Astrocyte (in vitro differentiated cells and primary cell): ENCODE measurements around the gene SCT. TPM values are rescaled to one million over a fixed set of nuclear protein-coding genes. Genes with fewer than 3 reads are reported as not detected.

Experiments used
- DNase-seq: peaks from one replicate; pipeline ENCODE4 v3.0.0-alpha.2; 2010; ENCODE audit warnings: low read depth
- FAIRE-seq: peaks from 2 replicates; lab custom pipeline; 2011; peaks lifted over from hg19 to GRCh38; lab: Jason Lieb, UNC
- H2AFZ ChIP-seq: 2 replicates; pipeline ENCODE4 v1.6.0; 2012; ENCODE audit warnings: low read depth, low read length, inconsistent platforms
- H3K27ac ChIP-seq: 2 replicates; pipeline ENCODE4 v1.5.1; 2011; ENCODE audit warnings: low read depth, low read length, inconsistent platforms
- H3K27me3 ChIP-seq: 2 replicates; pipeline ENCODE4 v1.6.0; 2011; ENCODE audit warnings: low read length, inconsistent platforms; ENCODE audit not compliant: insufficient read depth
- H3K36me3 ChIP-seq: 2 replicates; pipeline ENCODE4 v1.5.1; 2011; ENCODE audit warnings: low read length, inconsistent platforms; ENCODE audit not compliant: insufficient read depth
- H3K4me1 ChIP-seq: 2 replicates; pipeline ENCODE4 v1.5.1; 2011; ENCODE audit warnings: low read length, inconsistent platforms; ENCODE audit not compliant: insufficient read depth
- H3K4me2 ChIP-seq: 2 replicates; pipeline ENCODE4 v1.6.0; 2012; ENCODE audit warnings: low read length, inconsistent platforms
- H3K4me3 ChIP-seq: 2 replicates; pipeline ENCODE4 v1.5.1; 2011; ENCODE audit warnings: low read depth, mild to moderate bottlenecking, low read length, inconsistent platforms; ENCODE audit not compliant: insufficient read depth
- H3K79me2 ChIP-seq: 2 replicates; pipeline ENCODE4 v1.6.0; 2012; ENCODE audit warnings: mild to moderate bottlenecking, low read length, inconsistent platforms; ENCODE audit not compliant: insufficient read depth
- H3K9ac ChIP-seq: 2 replicates; pipeline ENCODE4 v1.6.0; 2012; ENCODE audit warnings: mild to moderate bottlenecking, low read length, inconsistent platforms
- H3K9me3 ChIP-seq: 2 replicates; pipeline ENCODE4 v1.5.1; 2012; ENCODE audit warnings: low read depth, mild to moderate bottlenecking, low read length, inconsistent platforms; ENCODE audit not compliant: insufficient read depth
- H4K20me1 ChIP-seq: 2 replicates; pipeline ENCODE4 v1.6.0; 2012; ENCODE audit warnings: low read length, inconsistent platforms; ENCODE audit not compliant: insufficient read depth
- H3K27ac Mint-ChIP-seq: one replicate; pipeline ENCODE4 v1.8.0; 2021; ENCODE audit warnings: mild to moderate bottlenecking, mixed read lengths; ENCODE audit not compliant: unreplicated experiment
- H3K27me3 Mint-ChIP-seq: one replicate; pipeline ENCODE4 v1.8.0; 2021; ENCODE audit warnings: low read depth, mixed read lengths; ENCODE audit not compliant: unreplicated experiment
- H3K36me3 Mint-ChIP-seq: one replicate; pipeline ENCODE4 v1.8.0; 2021; ENCODE audit warnings: low read depth, mixed read lengths; ENCODE audit not compliant: unreplicated experiment
- H3K4me1 Mint-ChIP-seq: one replicate; pipeline ENCODE4 v1.8.0; 2021; ENCODE audit warnings: low read depth, mixed read lengths; ENCODE audit not compliant: unreplicated experiment
- H3K4me3 Mint-ChIP-seq: one replicate; pipeline ENCODE4 v1.8.0; 2021; ENCODE audit warnings: mild to moderate bottlenecking, moderate library complexity, mixed read lengths; ENCODE audit not compliant: unreplicated experiment
- H3K9me3 Mint-ChIP-seq: one replicate; pipeline ENCODE4 v1.8.0; 2021; ENCODE audit warnings: mild to moderate bottlenecking, mixed read lengths; ENCODE audit not compliant: unreplicated experiment
- CTCF ChIP-seq: IDR thresholded peaks from 2 replicates; pipeline ENCODE4 v1.5.1; 2011; ENCODE audit warnings: low read depth, mild to moderate bottlenecking, inconsistent platforms, low read length, moderate library complexity; ENCODE audit not compliant: insufficient read depth
- EZH2 ChIP-seq: IDR thresholded peaks from 2 replicates; pipeline ENCODE4 v1.6.1; 2012; ENCODE audit warnings: mild to moderate bottlenecking, low read length, inconsistent platforms; ENCODE audit not compliant: insufficient read depth
- total RNA-seq: library from RNA; stranded (reverse); gene quantifications from 2 replicates; pipeline ENCODE4 v1.2.1, GENCODE V29; 2021

Gene SCT
- total RNA-seq, 1 donor from 2014 or later, result 2.0 TPM

- Mint-ChIP-seq H3K27ac (no peak overlapping the region), H3K27me3 (peaks cover 2% of the 10 kb centered on the region), H3K4me1 (peaks cover 6% of the 10 kb centered on the region), H3K9me3 (no peaks in the 10 kb centered on the region), H3K36me3 (peaks cover 9% of the 10 kb centered on the region), H3K4me3 (peak overlapping the region; percentile 71)
- Histone ChIP-seq H3K4me1 (peaks cover 11% of the 10 kb centered on the region), H4K20me1 (peaks cover 44% of the 10 kb centered on the region), H2AFZ (no peak overlapping the region), H3K79me2 (no peaks in the 10 kb centered on the region), H3K27me3 (peaks cover 14% of the 10 kb centered on the region), H3K4me3 (peak overlapping the region; percentile 19), H3K36me3 (no peaks in the 10 kb centered on the region), H3K4me2 (peak overlapping the region; percentile 65), H3K9ac (peak overlapping the region; percentile 8), H3K9me3 (no peaks in the 10 kb centered on the region), H3K27ac (no peak overlapping the region)
- no peak for DNase-seq
- no peak for FAIRE-seq
- TF ChIP-seq EZH2 (peak; percentile 83), CTCF (no peak)
Measured at GRCh38 chr11:639332-639955, 12.5 kb upstream of the SCT start.

GRCh38 chr11:638631-639331 lies 11.8 kb upstream of the SCT start:
- no peak for FAIRE-seq
- peak overlapping the region; percentile 95 for H3K27ac Mint-ChIP-seq
- Histone ChIP-seq H3K27me3 (peaks cover 14% of the 10 kb centered on the region), H3K4me1 (peaks cover 11% of the 10 kb centered on the region), H3K4me2 (peak overlapping the region; percentile 65), H4K20me1 (peaks cover 44% of the 10 kb centered on the region), H3K36me3 (no peaks in the 10 kb centered on the region), H3K79me2 (no peaks in the 10 kb centered on the region), H3K9me3 (no peaks in the 10 kb centered on the region), H2AFZ (no peak overlapping the region), H3K9ac (peak overlapping the region; percentile 8), H3K27ac (no peak overlapping the region), H3K4me3 (peak overlapping the region; percentile 19)
- H3K27me3 Mint-ChIP-seq, result peaks cover 2% of the 10 kb centered on the region
- H3K9me3 Mint-ChIP-seq, result no peaks in the 10 kb centered on the region
- H3K36me3 Mint-ChIP-seq, result peaks cover 9% of the 10 kb centered on the region
- TF ChIP-seq EZH2, result no peak
- TF ChIP-seq CTCF, result no peak
- peaks cover 6% of the 10 kb centered on the region for H3K4me1 Mint-ChIP-seq
- DNase-seq, result no peak
- H3K4me3 Mint-ChIP-seq, result peak overlapping the region; percentile 71
